ENCODE results near the gene FUT7.

The FUT7 gene

GRCh38 chr9:137015976-137016375 is 15.9 kb downstream of the FUT7 start:
- Histone ChIP-seq H3K4me1 (ENCODE audit: insufficient read depth, low read length) (no peaks in the 10 kb centered on the region), H3K9ac (ENCODE audit: low read depth, low read length) (no peak overlapping the region), H3K9me3 (ENCODE audit: control insufficient read depth, insufficient read depth, low read length) (no peaks in the 10 kb centered on the region), H3K36me3 (ENCODE audit: insufficient read depth, low read length) (no peaks in the 10 kb centered on the region)

- H3K36me3 ChIP-seq (ENCODE audit: insufficient read depth, low read length): no peaks in the 10 kb centered on the region
- no peak overlapping the region for H3K9ac ChIP-seq (ENCODE audit: low read depth, low read length)
- no peaks in the 10 kb centered on the region for H3K9me3 ChIP-seq (ENCODE audit: control insufficient read depth, insufficient read depth, low read length)
- no peaks in the 10 kb centered on the region for H3K4me1 ChIP-seq (ENCODE audit: insufficient read depth, low read length)
Observed at GRCh38 chr9:137015540-137015930, 16.4 kb downstream of the FUT7 start.

DNA sequence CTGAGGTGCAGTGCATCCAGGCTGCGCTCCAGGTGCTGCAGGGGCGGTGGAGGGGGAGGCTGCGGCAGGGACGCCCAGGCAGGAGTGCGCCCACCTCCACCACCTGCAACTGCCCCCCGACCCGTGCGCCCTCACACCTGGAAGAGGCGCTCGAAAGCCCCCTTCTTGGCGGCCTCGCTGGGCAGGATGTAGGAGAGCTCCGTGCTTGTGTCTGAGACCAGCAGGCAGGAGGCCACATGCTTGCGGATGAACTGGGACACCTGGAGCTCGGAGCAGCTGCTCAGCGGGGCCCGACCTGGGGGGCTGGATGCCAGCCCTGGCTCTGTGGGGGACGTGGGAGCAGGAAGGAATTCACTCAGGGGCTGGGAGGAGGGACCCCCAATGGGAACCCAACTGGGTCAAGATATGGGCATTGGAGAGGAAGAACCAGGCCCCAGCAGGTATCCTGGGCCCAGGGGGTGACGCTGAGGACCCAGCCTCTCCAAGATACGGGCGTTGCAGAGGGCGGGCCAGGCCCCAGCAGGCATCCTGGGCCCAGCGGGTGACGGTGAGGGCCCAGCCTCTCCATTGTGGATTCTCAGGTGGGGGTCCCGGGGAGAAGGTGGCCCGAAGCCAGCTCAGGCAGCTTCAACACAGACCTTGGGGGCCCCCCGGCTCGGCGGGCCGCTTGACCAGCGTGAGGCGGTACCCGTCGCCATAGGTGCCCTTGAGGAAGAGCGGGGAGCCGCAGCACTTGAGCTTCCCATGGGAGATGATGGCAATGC is 16.9 kb downstream of the FUT7 start:
- H3K9ac ChIP-seq (ENCODE audit: low read depth, low read length): no peak overlapping the region
- H3K4me1 ChIP-seq (ENCODE audit: insufficient read depth, low read length): no peaks in the 10 kb centered on the region
- H3K9me3 ChIP-seq (ENCODE audit: control insufficient read depth, insufficient read depth, low read length): no peaks in the 10 kb centered on the region
- H3K36me3 ChIP-seq (ENCODE audit: insufficient read depth, low read length): no peaks in the 10 kb centered on the region

DNA sequence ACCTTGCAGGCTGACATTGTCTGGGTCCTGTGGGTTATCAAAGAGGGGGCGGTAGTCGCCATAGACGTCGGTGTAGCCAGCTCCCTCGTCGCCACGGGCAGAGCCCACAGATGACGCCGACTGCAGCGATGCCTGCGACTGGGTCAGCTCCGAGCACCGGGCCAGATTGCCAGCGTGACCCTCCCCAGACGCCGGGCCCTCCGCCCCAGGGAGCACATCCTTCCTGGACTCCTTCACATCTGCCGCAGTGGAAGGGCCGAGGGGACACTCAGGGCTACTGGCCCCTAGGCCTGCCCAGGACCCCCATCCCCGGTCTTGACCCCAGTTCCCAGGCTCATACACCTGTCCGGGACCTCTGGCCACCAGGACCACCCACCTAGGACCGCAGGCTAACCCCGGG is 17.7 kb downstream of the FUT7 start:
- Histone ChIP-seq H3K9ac (ENCODE audit: low read depth, low read length) (no peak overlapping the region), H3K4me1 (ENCODE audit: insufficient read depth, low read length) (no peaks in the 10 kb centered on the region), H3K9me3 (ENCODE audit: control insufficient read depth, insufficient read depth, low read length) (no peaks in the 10 kb centered on the region), H3K36me3 (ENCODE audit: insufficient read depth, low read length) (no peaks in the 10 kb centered on the region)

GRCh38 chr9:137013571-137013940 is 18.3 kb downstream of the FUT7 start:
- H3K36me3 ChIP-seq (ENCODE audit: insufficient read depth, low read length): no peaks in the 10 kb centered on the region
- no peaks in the 10 kb centered on the region for H3K4me1 ChIP-seq (ENCODE audit: insufficient read depth, low read length)
- no peaks in the 10 kb centered on the region for H3K9me3 ChIP-seq (ENCODE audit: control insufficient read depth, insufficient read depth, low read length)
- no peak overlapping the region for H3K9ac ChIP-seq (ENCODE audit: low read depth, low read length)

- H3K36me3 ChIP-seq (ENCODE audit: insufficient read depth, low read length): no peaks in the 10 kb centered on the region
Observed at GRCh38 chr9:137012694-137013570, 19.0 kb downstream of the FUT7 start.

DNA sequence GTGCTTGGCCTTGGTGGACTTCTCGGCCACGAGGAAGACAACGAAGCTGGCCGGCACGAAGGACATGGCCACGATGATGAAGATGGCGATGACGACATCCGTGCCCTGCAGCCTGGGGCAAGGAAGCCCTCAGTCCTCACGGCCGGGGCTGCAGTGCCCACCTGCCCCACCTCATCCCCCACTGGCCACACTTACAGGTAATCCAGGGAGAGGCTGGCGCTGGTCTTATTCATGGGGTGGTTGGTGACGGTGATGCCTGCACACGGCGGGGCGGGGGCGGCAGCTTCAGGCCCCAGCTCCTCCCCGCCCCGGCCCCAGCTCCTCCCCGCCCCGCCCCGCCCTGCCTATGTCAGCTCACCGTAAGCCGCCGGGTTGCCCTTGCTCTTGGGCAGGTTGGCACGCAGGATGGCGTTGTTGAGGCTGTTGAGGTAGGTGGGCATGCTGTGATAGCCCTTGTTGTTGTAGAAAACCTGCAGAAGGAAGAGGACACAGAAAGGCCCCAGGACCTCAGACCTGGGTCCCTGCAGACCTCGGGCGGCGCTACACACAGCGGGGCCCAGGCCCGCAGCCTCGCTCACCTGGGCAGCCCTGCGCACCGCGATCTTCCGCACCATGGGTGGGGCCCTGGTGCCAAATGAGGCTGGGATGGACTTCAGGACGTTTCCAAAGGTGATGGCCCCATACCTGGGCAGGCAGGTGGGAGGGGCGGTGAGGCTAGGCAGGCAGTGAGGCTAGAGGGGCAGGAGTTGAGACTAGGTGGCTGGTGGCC is 19.8 kb downstream of the FUT7 start:
- Histone ChIP-seq H3K9me3 (ENCODE audit: control insufficient read depth, insufficient read depth, low read length) (no peaks in the 10 kb centered on the region), H3K36me3 (ENCODE audit: insufficient read depth, low read length) (no peaks in the 10 kb centered on the region), H3K9ac (ENCODE audit: low read depth, low read length) (no peak overlapping the region), H3K4me1 (ENCODE audit: insufficient read depth, low read length) (no peaks in the 10 kb centered on the region)

More at GRCh38 chr9:137012694-137013570, 19.0 kb downstream of the FUT7 start:
- Histone ChIP-seq H3K9ac (ENCODE audit: low read depth, low read length) (no peak overlapping the region), H3K4me1 (ENCODE audit: insufficient read depth, low read length) (no peaks in the 10 kb centered on the region), H3K9me3 (ENCODE audit: control insufficient read depth, insufficient read depth, low read length) (no peaks in the 10 kb centered on the region)

- H3K9me3 ChIP-seq (ENCODE audit: control insufficient read depth, insufficient read depth, low read length): no peaks in the 10 kb centered on the region
- H3K4me1 ChIP-seq (ENCODE audit: insufficient read depth, low read length): no peaks in the 10 kb centered on the region
- H3K9ac ChIP-seq (ENCODE audit: low read depth, low read length): no peak overlapping the region
- H3K36me3 ChIP-seq (ENCODE audit: insufficient read depth, low read length): no peaks in the 10 kb centered on the region
Observed at GRCh38 chr9:137011156-137011555, 20.7 kb downstream of the FUT7 start.

GRCh38 chr9:137009938-137010732 is 21.8 kb downstream of the FUT7 start:
- Histone ChIP-seq H3K4me1 (ENCODE audit: insufficient read depth, low read length) (no peaks in the 10 kb centered on the region), H3K9ac (ENCODE audit: low read depth, low read length) (no peak overlapping the region), H3K9me3 (ENCODE audit: control insufficient read depth, insufficient read depth, low read length) (no peaks in the 10 kb centered on the region), H3K36me3 (ENCODE audit: insufficient read depth, low read length) (no peaks in the 10 kb centered on the region)

GRCh38 chr9:137009217-137009616 is 22.7 kb downstream of the FUT7 start:
- H3K36me3 ChIP-seq (ENCODE audit: insufficient read depth, low read length): no peaks in the 10 kb centered on the region
- no peaks in the 10 kb centered on the region for H3K9me3 ChIP-seq (ENCODE audit: control insufficient read depth, insufficient read depth, low read length)
- H3K9ac ChIP-seq (ENCODE audit: low read depth, low read length): no peak overlapping the region
- no peaks in the 10 kb centered on the region for H3K4me1 ChIP-seq (ENCODE audit: insufficient read depth, low read length)

DNA sequence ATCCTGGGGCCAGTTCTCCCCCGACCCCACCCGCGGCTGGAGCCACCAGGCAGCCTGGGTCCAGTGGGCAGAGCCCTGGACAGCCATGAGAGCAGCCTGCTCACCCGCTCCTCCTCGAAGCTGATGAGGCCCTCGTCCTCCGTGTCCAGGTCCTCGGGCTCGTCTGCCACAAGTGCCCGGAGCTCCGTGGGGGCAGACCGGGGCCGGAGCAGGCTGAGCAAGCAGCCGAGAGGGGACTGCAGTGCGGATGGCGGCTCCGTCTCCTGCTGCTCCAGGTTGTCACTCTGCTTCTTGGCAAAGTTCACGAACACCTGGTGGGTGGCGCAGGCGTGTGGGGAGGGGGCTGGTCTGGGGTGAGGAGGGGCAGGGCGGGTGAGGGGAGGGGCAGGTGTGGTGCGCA is 23.6 kb downstream of the FUT7 start:
- no peaks in the 10 kb centered on the region for H3K9me3 ChIP-seq (ENCODE audit: control insufficient read depth, insufficient read depth, low read length)
- no peaks in the 10 kb centered on the region for H3K36me3 ChIP-seq (ENCODE audit: insufficient read depth, low read length)
- H3K4me1 ChIP-seq (ENCODE audit: insufficient read depth, low read length): no peaks in the 10 kb centered on the region
- H3K9ac ChIP-seq (ENCODE audit: low read depth, low read length): no peak overlapping the region

DNA sequence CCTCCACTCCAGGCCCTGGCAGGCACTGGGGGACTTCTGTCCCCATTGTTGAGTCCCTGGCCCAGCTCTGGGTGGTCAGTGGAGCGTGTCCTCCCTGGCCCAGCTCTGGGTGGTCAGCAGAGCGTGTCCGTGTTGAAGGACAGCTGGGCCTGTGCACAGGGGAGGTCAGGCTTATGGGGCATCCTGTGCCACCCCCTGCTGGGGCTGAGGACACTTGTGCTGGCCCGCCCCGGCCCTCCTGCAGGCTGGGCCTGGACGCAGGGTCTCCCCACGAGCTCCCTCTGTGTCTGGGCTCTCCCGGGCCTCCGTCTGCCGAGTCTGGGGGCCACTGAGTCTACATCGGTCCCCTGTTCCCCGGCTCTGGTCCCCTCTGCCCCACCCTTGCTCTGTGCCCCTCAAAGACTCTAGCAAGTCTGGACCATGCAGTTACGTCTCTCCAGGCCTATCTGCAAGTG is 24.0 kb downstream of the FUT7 start:
- H3K9ac ChIP-seq (ENCODE audit: low read depth, low read length): no peak overlapping the region

GRCh38 chr9:137007108-137007815 is 24.6 kb downstream of the FUT7 start:
- no peaks in the 10 kb centered on the region for H3K4me1 ChIP-seq (ENCODE audit: insufficient read depth, low read length)
- no peaks in the 10 kb centered on the region for H3K36me3 ChIP-seq (ENCODE audit: insufficient read depth, low read length)
- H3K9ac ChIP-seq (ENCODE audit: low read depth, low read length): no peak overlapping the region
- H3K9me3 ChIP-seq (ENCODE audit: control insufficient read depth, insufficient read depth, low read length): no peaks in the 10 kb centered on the region

More for the DNA sequence above, 24.0 kb downstream of the FUT7 start:
- H3K9me3 ChIP-seq (ENCODE audit: control insufficient read depth, insufficient read depth, low read length): no peaks in the 10 kb centered on the region
- no peaks in the 10 kb centered on the region for H3K4me1 ChIP-seq (ENCODE audit: insufficient read depth, low read length)
- no peaks in the 10 kb centered on the region for H3K36me3 ChIP-seq (ENCODE audit: insufficient read depth, low read length)
